ENCODE data around the gene RALGDS.
"Not testable (repeated sequence)": the region's sequence is repeated elsewhere in the genome, so short reads cannot be mapped to it uniquely, and the experiment has no call there.

RALGDS gene

GRCh38 chr9:133088146-133088750 is 32.8 kb downstream of the RALGDS start:
- DNase-seq (ENCODE audit: low spot score), result no peak

- DNase-seq (ENCODE audit: low spot score), result peak; percentile 18
Measured at GRCh38 chr9:133087429-133088145, 33.5 kb downstream of the RALGDS start.

- DNase-seq (ENCODE audit: low spot score), result peak; percentile 13
Measured at GRCh38 chr9:133086894-133087293, 34.1 kb downstream of the RALGDS start.

- not testable (repeated sequence) for DNase-seq (ENCODE audit: low spot score)
Measured at GRCh38 chr9:133086212-133086860, 34.7 kb downstream of the RALGDS start.

- not testable (repeated sequence) for DNase-seq (ENCODE audit: low spot score)
Measured at GRCh38 chr9:133083688-133084087, 37.4 kb downstream of the RALGDS start.

GRCh38 chr9:133081957-133082644 is 38.9 kb downstream of the RALGDS start:
- peak; percentile 12 for DNase-seq (ENCODE audit: low spot score)

GRCh38 chr9:133080786-133081779 is 40.0 kb downstream of the RALGDS start:
- DNase-seq (ENCODE audit: low spot score), result not testable (repeated sequence)

GRCh38 chr9:133080161-133080560 is 40.9 kb downstream of the RALGDS start:
- DNase-seq (ENCODE audit: low spot score), result no peak

GRCh38 chr9:133078486-133078885 is 42.6 kb downstream of the RALGDS start:
- no peak for DNase-seq (ENCODE audit: low spot score)

- DNase-seq (ENCODE audit: low spot score), result no peak
Measured at GRCh38 chr9:133076691-133077090, 44.3 kb downstream of the RALGDS start.

- DNase-seq (ENCODE audit: low spot score), result no peak
Measured at GRCh38 chr9:133075925-133076630, 45.0 kb downstream of the RALGDS start.

GRCh38 chr9:133074111-133074651 is 46.9 kb downstream of the RALGDS start:
- DNase-seq (ENCODE audit: low spot score), result no peak

- no peak for DNase-seq (ENCODE audit: low spot score)
Measured at GRCh38 chr9:133073086-133074014, 47.7 kb downstream of the RALGDS start.

GRCh38 chr9:133072210-133072609 is 48.8 kb downstream of the RALGDS start:
- not testable (repeated sequence) for DNase-seq (ENCODE audit: low spot score)

- DNase-seq (ENCODE audit: low spot score), result no peak
Measured at GRCh38 chr9:133071484-133072150, 49.4 kb downstream of the RALGDS start.

- not testable (repeated sequence) for DNase-seq (ENCODE audit: low spot score)
Measured at GRCh38 chr9:133070985-133071384, 50.1 kb downstream of the RALGDS start.

- not testable (repeated sequence) for DNase-seq (ENCODE audit: low spot score)
Measured at GRCh38 chr9:133070500-133070961, 50.5 kb downstream of the RALGDS start.

- not testable (repeated sequence) for DNase-seq (ENCODE audit: low spot score)
Measured at GRCh38 chr9:133068431-133068830, 52.6 kb downstream of the RALGDS start.

GRCh38 chr9:133067813-133068212 is 53.2 kb downstream of the RALGDS start:
- no peak for DNase-seq (ENCODE audit: low spot score)

Data from D341Med (cell line).